H1 (cell line): Measurements from ENCODE around the gene SLCO4C1. TPM values are rescaled to one million over a fixed set of nuclear protein-coding genes. Genes with fewer than 3 reads are reported as not detected.

ENCODE experiments used
- ATF2 ChIP-seq: IDR thresholded peaks from 2 replicates; pipeline ENCODE4 v1.6.1; 2012; ENCODE audit warnings: low read length, inconsistent platforms
- KDM4A ChIP-seq: IDR thresholded peaks from one replicate; pipeline ENCODE4 v1.7.1; 2012; ENCODE audit warnings: low read depth, mild to moderate bottlenecking, moderate library complexity, low read length, inconsistent platforms; ENCODE audit not compliant: severe bottlenecking
- SP4 ChIP-seq: IDR thresholded peaks from 2 replicates; pipeline ENCODE4 v1.6.1; 2012; ENCODE audit warnings: low read length, inconsistent platforms
- SRF ChIP-seq: IDR thresholded peaks from 2 replicates; pipeline ENCODE4 v1.6.1; 2011; ENCODE audit warnings: mild to moderate bottlenecking, low read depth, low read length, moderate library complexity
- polyA plus RNA-seq, 7 experiments: library from polyadenylated mRNA; depleted of rRNA in 3 of 7; stranded (reverse) in 5 of 7; unstranded in 2 of 7; fragments of >200 nt in 5 of 7; fragments of 200-250 nt in 2 of 7; gene quantifications; 1 replicate in 5 of 7; 2 replicates in 1 of 7; 4 replicates in 1 of 7; pipeline versions ENCODE4 v1.2.1 to v1.2.3, GENCODE V29; 2011 to 2013; ENCODE audit warnings: missing spikeins in 2 of 7, mixed read lengths in 2 of 7
- total RNA-seq: library from RNA; stranded (reverse); fragmentation: NEBNext Ultra II Directional; extraction: Animal tissue kit (Norgen Biotek cat#: 25700); gene quantifications from 2 replicates; pipeline ENCODE4 v1.2.1, GENCODE V29; 2021
- TF ChIP-seq, protein P1 (sequence below): fragments of 300-600 bp; sonication (generic); IDR thresholded peaks from 2 replicates; pipeline ENCODE4 v1.7.1; 2012; ENCODE audit warnings: low read length, moderate library complexity, mild to moderate bottlenecking, inconsistent platforms; ENCODE audit not compliant: insufficient replicate concordance

SLCO4C1 gene
- total and polyA plus RNA-seq, 2 of the 8 experiments (the other 6 are each of a cell fraction or from before 2014, with no cell fraction given): 1.3 to 4.9 TPM

DNA sequence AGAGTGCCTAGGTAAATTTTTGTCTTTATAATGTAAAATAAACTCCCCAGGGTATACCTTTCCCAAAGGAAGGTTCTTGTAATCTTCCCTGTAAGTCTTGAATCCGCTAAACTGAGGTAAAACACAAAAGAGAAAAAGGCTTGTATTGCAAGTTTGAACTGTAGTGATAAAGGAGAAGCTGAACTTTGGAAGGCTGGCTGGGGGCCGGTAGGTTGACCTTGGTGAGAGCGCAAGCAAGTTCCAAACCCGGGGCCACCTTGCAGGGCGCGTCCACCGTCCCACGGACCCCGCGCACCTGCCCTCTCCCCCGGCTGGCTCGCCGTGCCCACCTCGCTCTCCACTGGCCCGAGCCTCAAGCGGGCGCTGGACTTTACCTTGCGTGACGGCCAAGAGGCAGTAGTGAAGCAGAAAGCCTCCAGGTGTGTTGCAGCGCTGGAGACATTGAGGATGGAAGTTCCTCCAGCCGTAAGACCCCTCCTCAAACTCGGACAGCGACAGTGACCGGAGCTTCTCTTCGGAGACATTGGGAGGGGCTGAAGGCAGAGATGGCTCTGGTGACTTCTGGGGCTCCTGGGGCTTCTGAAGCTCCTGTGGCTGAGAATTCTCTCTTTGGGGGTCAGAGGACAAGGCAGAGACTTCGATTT lies 428 bp downstream of the SLCO4C1 start (continued):
- TF ChIP-seq ATF2 (0 out of 2 replicates have a peak, but pooled peaks have one; percentile 27), SP4 (no peak), KDM4A (peak; percentile 99), SRF (no peak)
- TF ChIP-seq, protein P1, sequence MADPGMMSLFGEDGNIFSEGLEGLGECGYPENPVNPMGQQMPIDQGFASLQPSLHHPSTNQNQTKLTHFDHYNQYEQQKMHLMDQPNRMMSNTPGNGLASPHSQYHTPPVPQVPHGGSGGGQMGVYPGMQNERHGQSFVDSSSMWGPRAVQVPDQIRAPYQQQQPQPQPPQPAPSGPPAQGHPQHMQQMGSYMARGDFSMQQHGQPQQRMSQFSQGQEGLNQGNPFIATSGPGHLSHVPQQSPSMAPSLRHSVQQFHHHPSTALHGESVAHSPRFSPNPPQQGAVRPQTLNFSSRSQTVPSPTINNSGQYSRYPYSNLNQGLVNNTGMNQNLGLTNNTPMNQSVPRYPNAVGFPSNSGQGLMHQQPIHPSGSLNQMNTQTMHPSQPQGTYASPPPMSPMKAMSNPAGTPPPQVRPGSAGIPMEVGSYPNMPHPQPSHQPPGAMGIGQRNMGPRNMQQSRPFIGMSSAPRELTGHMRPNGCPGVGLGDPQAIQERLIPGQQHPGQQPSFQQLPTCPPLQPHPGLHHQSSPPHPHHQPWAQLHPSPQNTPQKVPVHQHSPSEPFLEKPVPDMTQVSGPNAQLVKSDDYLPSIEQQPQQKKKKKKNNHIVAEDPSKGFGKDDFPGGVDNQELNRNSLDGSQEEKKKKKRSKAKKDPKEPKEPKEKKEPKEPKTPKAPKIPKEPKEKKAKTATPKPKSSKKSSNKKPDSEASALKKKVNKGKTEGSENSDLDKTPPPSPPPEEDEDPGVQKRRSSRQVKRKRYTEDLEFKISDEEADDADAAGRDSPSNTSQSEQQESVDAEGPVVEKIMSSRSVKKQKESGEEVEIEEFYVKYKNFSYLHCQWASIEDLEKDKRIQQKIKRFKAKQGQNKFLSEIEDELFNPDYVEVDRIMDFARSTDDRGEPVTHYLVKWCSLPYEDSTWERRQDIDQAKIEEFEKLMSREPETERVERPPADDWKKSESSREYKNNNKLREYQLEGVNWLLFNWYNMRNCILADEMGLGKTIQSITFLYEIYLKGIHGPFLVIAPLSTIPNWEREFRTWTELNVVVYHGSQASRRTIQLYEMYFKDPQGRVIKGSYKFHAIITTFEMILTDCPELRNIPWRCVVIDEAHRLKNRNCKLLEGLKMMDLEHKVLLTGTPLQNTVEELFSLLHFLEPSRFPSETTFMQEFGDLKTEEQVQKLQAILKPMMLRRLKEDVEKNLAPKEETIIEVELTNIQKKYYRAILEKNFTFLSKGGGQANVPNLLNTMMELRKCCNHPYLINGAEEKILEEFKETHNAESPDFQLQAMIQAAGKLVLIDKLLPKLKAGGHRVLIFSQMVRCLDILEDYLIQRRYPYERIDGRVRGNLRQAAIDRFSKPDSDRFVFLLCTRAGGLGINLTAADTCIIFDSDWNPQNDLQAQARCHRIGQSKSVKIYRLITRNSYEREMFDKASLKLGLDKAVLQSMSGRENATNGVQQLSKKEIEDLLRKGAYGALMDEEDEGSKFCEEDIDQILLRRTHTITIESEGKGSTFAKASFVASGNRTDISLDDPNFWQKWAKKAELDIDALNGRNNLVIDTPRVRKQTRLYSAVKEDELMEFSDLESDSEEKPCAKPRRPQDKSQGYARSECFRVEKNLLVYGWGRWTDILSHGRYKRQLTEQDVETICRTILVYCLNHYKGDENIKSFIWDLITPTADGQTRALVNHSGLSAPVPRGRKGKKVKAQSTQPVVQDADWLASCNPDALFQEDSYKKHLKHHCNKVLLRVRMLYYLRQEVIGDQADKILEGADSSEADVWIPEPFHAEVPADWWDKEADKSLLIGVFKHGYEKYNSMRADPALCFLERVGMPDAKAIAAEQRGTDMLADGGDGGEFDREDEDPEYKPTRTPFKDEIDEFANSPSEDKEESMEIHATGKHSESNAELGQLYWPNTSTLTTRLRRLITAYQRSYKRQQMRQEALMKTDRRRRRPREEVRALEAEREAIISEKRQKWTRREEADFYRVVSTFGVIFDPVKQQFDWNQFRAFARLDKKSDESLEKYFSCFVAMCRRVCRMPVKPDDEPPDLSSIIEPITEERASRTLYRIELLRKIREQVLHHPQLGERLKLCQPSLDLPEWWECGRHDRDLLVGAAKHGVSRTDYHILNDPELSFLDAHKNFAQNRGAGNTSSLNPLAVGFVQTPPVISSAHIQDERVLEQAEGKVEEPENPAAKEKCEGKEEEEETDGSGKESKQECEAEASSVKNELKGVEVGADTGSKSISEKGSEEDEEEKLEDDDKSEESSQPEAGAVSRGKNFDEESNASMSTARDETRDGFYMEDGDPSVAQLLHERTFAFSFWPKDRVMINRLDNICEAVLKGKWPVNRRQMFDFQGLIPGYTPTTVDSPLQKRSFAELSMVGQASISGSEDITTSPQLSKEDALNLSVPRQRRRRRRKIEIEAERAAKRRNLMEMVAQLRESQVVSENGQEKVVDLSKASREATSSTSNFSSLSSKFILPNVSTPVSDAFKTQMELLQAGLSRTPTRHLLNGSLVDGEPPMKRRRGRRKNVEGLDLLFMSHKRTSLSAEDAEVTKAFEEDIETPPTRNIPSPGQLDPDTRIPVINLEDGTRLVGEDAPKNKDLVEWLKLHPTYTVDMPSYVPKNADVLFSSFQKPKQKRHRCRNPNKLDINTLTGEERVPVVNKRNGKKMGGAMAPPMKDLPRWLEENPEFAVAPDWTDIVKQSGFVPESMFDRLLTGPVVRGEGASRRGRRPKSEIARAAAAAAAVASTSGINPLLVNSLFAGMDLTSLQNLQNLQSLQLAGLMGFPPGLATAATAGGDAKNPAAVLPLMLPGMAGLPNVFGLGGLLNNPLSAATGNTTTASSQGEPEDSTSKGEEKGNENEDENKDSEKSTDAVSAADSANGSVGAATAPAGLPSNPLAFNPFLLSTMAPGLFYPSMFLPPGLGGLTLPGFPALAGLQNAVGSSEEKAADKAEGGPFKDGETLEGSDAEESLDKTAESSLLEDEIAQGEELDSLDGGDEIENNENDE: peak; percentile 92
